ENCODE measurements around the gene PLEKHG5. TPM values are rescaled to one million over a fixed set of nuclear protein-coding genes. Genes with fewer than 3 reads are reported as not detected.

Gene PLEKHG5
- total and polyA plus RNA-seq, 4 donors: 0.28 to 1.9 (median 1.1) TPM

- no peaks in the 10 kb centered on the region for H3K27me3 ChIP-seq (ENCODE audit: control insufficient read depth in 4 of 4, insufficient read depth in 4 of 4, low read length in 3 of 4)
- DNase-seq (ENCODE audit: low spot score): no peak
- H3K4me3 ChIP-seq (ENCODE audit: low read depth in 1 of 3, low read length in 3 of 3): no peak overlapping the region
- H3K27ac ChIP-seq (ENCODE audit: low read depth in 1 of 2, low read length in 2 of 2): no peak overlapping the region
- no peak for TF ChIP-seq ZBTB33 (IDR thresholded peaks at IDR 0.05)
- no peak for TF ChIP-seq FOXA2 (IDR thresholded peaks at IDR 0.05)
- no peak for TF ChIP-seq TAF1 (conservative IDR thresholded peaks at IDR 0.05)
- TF ChIP-seq ATF3 (IDR thresholded peaks at IDR 0.05): no peak
- no peak for TF ChIP-seq YY1 (IDR thresholded peaks at IDR 0.05)
- TF ChIP-seq FOXA1 (IDR thresholded peaks at IDR 0.05): no peak
- TF ChIP-seq MAX (IDR thresholded peaks at IDR 0.05): no peak
- TF ChIP-seq SP1 (IDR thresholded peaks at IDR 0.05): no peak
- no peak for TF ChIP-seq NR2F2 (IDR thresholded peaks at IDR 0.05)
- TF ChIP-seq GABPA (IDR thresholded peaks at IDR 0.05 in 1 of 2, conservative IDR thresholded peaks at IDR 0.05 in 1 of 2): no peak
- no peak for TF ChIP-seq RXRA (IDR thresholded peaks at IDR 0.05)
- TF ChIP-seq REST (IDR thresholded peaks at IDR 0.05): no peak
- no peak for TF ChIP-seq RAD21 (IDR thresholded peaks at IDR 0.05)
- no peak for TF ChIP-seq EGR1 (IDR thresholded peaks at IDR 0.05; ENCODE audit: low read depth in 2 of 2)
- TF ChIP-seq CTCF (IDR thresholded peaks at IDR 0.05; ENCODE audit: low read depth, low read length, missing input control): no peak
- TF ChIP-seq JUND (IDR thresholded peaks at IDR 0.05): no peak
- no peak for TF ChIP-seq HNF4A (conservative IDR thresholded peaks at IDR 0.05)
- no peak for TF ChIP-seq HNF4G (IDR thresholded peaks at IDR 0.05)
- H3K9ac ChIP-seq (ENCODE audit: low read depth in 1 of 2, low read length in 2 of 2): no peak overlapping the region
- peaks cover 0 to 12% (median 4%) of the 10 kb centered on the region in 4 donors for H3K4me1 ChIP-seq (ENCODE audit: control insufficient read depth in 4 of 4, insufficient read depth in 4 of 4, low read length in 3 of 4)
- no peaks in the 10 kb centered on the region for H3K36me3 ChIP-seq (ENCODE audit: control insufficient read depth in 4 of 4, insufficient read depth in 3 of 4, low read depth in 1 of 4, low read length in 3 of 4)
- 77% methylated on average over 14 of the region's 14 CpGs for WGBS
- no peaks in the 10 kb centered on the region for H3K9me3 ChIP-seq (ENCODE audit: control insufficient read depth in 4 of 4, low read length in 3 of 4)
These were observed 8.3 kb downstream of the PLEKHG5 start for GRCh38 chr1:6483017-6483760.
